ENCODE measurements around the gene JAM2. TPM values are rescaled to one million over a fixed set of nuclear protein-coding genes. Genes with fewer than 3 reads are reported as not detected.

The JAM2 gene
- total and polyA plus RNA-seq, 8 donors, result 1.2 to 32.1 (median 4.6) TPM; not detected in 1

- WGBS, 5 donors, result 1% methylated on average over 24 to 48 of the region's 48 CpGs
- H3K9me3 ChIP-seq, result no peaks in the 10 kb centered on the region
- intact Hi-C loops (cut with DNase I; ENCODE audit: low total_unique reads), result no loop called here
Measured at GRCh38 chr21:25735646-25736597, 96.9 kb downstream of the JAM2 start.

GRCh38 chr21:25737421-25737820, 98.4 kb downstream of the JAM2 start:
- peaks cover 0 to 5% (median 2%) of the 10 kb centered on the region in 4 donors for H3K36me3 ChIP-seq
- H3K4me3 ChIP-seq, result no peak overlapping the region
- 55 to 77% (median 73%) methylated on average over 1 of the region's 1 CpG for WGBS, 5 donors
- no peaks in the 10 kb centered on the region for H3K9me3 ChIP-seq
- no peak for DNase-seq
- no peak overlapping the region for H3K27ac ChIP-seq
- intact Hi-C loops (cut with DNase I; ENCODE audit: low total_unique reads), result no loop called here
- no peaks in the 10 kb centered on the region for H3K27me3 ChIP-seq
- peaks cover 13 to 41% (median 33%) of the 10 kb centered on the region in 4 donors for H3K4me1 ChIP-seq
- TF ChIP-seq POLR2A (IDR thresholded peaks at IDR 0.05) (no peak), CTCF (IDR thresholded peaks at IDR 0.05) (no peak), POLR2AphosphoS5 (IDR thresholded peaks at IDR 0.05) (no peak), EP300 (IDR thresholded peaks at IDR 0.05) (no peak)

More at GRCh38 chr21:25735646-25736597, 96.9 kb downstream of the JAM2 start:
- peak overlapping the region; percentile 96 to 99 (median 98) for H3K27ac ChIP-seq
- peaks cover 0 to 8% (median under 1%) of the 10 kb centered on the region in 4 donors for H3K36me3 ChIP-seq
- no peaks in the 10 kb centered on the region for H3K27me3 ChIP-seq
- peak overlapping the region; percentile 87 to 96 (median 92) for H3K4me3 ChIP-seq
- H3K4me1 ChIP-seq, result peaks cover 19 to 56% (median 44%) of the 10 kb centered on the region in 4 donors
- TF ChIP-seq POLR2AphosphoS5 (IDR thresholded peaks at IDR 0.05) (no peak), EP300 (IDR thresholded peaks at IDR 0.05) (no peak), POLR2A (IDR thresholded peaks at IDR 0.05) (no peak), CTCF (IDR thresholded peaks at IDR 0.05) (no peak)
- DNase-seq, result peak; percentile 81 to 94

GRCh38 chr21:25742900-25743299, 103.8 kb downstream of the JAM2 start:
- Histone ChIP-seq H3K27me3 (no peaks in the 10 kb centered on the region), H3K27ac (no peak overlapping the region), H3K4me3 (no peak overlapping the region), H3K36me3 (peaks cover 0 to 41% (median 32%) of the 10 kb centered on the region in 4 donors), H3K9me3 (no peaks in the 10 kb centered on the region), H3K4me1 (peaks cover 0 to 3% (median 1%) of the 10 kb centered on the region in 4 donors)
- no peak for DNase-seq
- intact Hi-C loops (cut with DNase I; ENCODE audit: low total_unique reads), result no loop called here
- no peak for TF ChIP-seq EP300 (IDR thresholded peaks at IDR 0.05)
- no peak for TF ChIP-seq POLR2A (IDR thresholded peaks at IDR 0.05)
- TF ChIP-seq CTCF (IDR thresholded peaks at IDR 0.05), result no peak
- TF ChIP-seq POLR2AphosphoS5 (IDR thresholded peaks at IDR 0.05), result no peak
- WGBS, 5 donors, result 92 to 98% (median 94%) methylated on average over 3 of the region's 3 CpGs

GRCh38 chr21:25744854-25745253, 105.8 kb downstream of the JAM2 start:
- Histone ChIP-seq H3K4me1 (no peaks in the 10 kb centered on the region), H3K27me3 (no peaks in the 10 kb centered on the region), H3K9me3 (no peaks in the 10 kb centered on the region), H3K4me3 (no peak overlapping the region), H3K36me3 (peaks cover 0 to 61% (median 50%) of the 10 kb centered on the region in 4 donors), H3K27ac (no peak overlapping the region)
- 94 to 100% (median 98%) methylated on average over 2 of the region's 2 CpGs for WGBS, 5 donors
- intact Hi-C loops (cut with DNase I; ENCODE audit: low total_unique reads), result no loop called here
- DNase-seq, result no peak
- TF ChIP-seq POLR2A (IDR thresholded peaks at IDR 0.05), result no peak
- TF ChIP-seq CTCF (IDR thresholded peaks at IDR 0.05), result no peak
- TF ChIP-seq EP300 (IDR thresholded peaks at IDR 0.05), result no peak
- no peak for TF ChIP-seq POLR2AphosphoS5 (IDR thresholded peaks at IDR 0.05)
